GM21526 (cell line): Measurements from ENCODE around the gene AAGAB.
"Not testable (repeated sequence)": the region's sequence is repeated elsewhere in the genome, so short reads cannot be mapped to it uniquely, and the experiment has no call there.

Source experiments
- ATAC-seq: cut with Tn5 transposase; IDR thresholded peaks from one replicate; pipeline ENCODE4 v1.9.1; 2021; ENCODE audit warnings: moderate library complexity; ENCODE audit not compliant: unreplicated experiment, low FRiP score

AAGAB gene

GRCh38 chr15:67253549-67254237 lies 768 bp downstream of the AAGAB start:
- ATAC-seq: no peak

GRCh38 chr15:67253101-67253500 lies 1.4 kb downstream of the AAGAB start:
- no peak for ATAC-seq

GRCh38 chr15:67251318-67251717 lies 3.1 kb downstream of the AAGAB start:
- no peak for ATAC-seq

- no peak for ATAC-seq
Measured at GRCh38 chr15:67249830-67250229, 4.6 kb downstream of the AAGAB start.

GRCh38 chr15:67248011-67248505 lies 6.4 kb downstream of the AAGAB start:
- no peak for ATAC-seq

- ATAC-seq: not testable (repeated sequence)
Measured at GRCh38 chr15:67246606-67247005, 7.9 kb downstream of the AAGAB start.

- ATAC-seq: no peak
Measured at GRCh38 chr15:67244971-67245478, 9.4 kb downstream of the AAGAB start.

- ATAC-seq: no peak
Measured at GRCh38 chr15:67242708-67243111, 11.8 kb downstream of the AAGAB start.

GRCh38 chr15:67241132-67241855 lies 13.2 kb downstream of the AAGAB start:
- peak; percentile 69 for ATAC-seq

GRCh38 chr15:67240235-67241131 lies 14.0 kb downstream of the AAGAB start:
- ATAC-seq: no peak

- no peak for ATAC-seq
Measured at GRCh38 chr15:67232591-67232990, 21.9 kb downstream of the AAGAB start.

GRCh38 chr15:67230504-67230903 lies 24.0 kb downstream of the AAGAB start:
- ATAC-seq: no peak

GRCh38 chr15:67228286-67228685 lies 26.2 kb downstream of the AAGAB start:
- ATAC-seq: no peak

GRCh38 chr15:67227846-67228245 lies 26.6 kb downstream of the AAGAB start:
- no peak for ATAC-seq

GRCh38 chr15:67227431-67227830 lies 27.0 kb downstream of the AAGAB start:
- no peak for ATAC-seq

GRCh38 chr15:67225336-67225735 lies 29.1 kb downstream of the AAGAB start:
- no peak for ATAC-seq

GRCh38 chr15:67224889-67225288 lies 29.6 kb downstream of the AAGAB start:
- ATAC-seq: no peak

GRCh38 chr15:67219288-67219687 lies 35.2 kb downstream of the AAGAB start:
- ATAC-seq: no peak

GRCh38 chr15:67218428-67218827 lies 36.0 kb downstream of the AAGAB start:
- ATAC-seq: no peak

- no peak for ATAC-seq
Measured at GRCh38 chr15:67216859-67217258, 37.6 kb downstream of the AAGAB start.

GRCh38 chr15:67215102-67215501 lies 39.4 kb downstream of the AAGAB start:
- ATAC-seq: no peak
